Stimulated activated CD4-positive, alpha-beta T cell treated with anti-CD3 and anti-CD28 coated beads, Interleukin-12 subunit alpha, Interleukin-12 subunit beta, amount 100 ng/mL, for 24 hours (primary cell): Measurements from ENCODE around the gene GCC1.
A peak's percentile ranks its signal among the peaks of the same experiment; 100 is the strongest.
"Not testable (repeated sequence)": the region's sequence is repeated elsewhere in the genome, so short reads cannot be mapped to it uniquely, and the experiment has no call there.

Experiments
- DNase-seq, 2 experiments: peaks; one replicate each; pipeline ENCODE4 v3.0.0-alpha.2; 2020; ENCODE audit warnings: low read depth in 2 of 2

Gene GCC1

DNA sequence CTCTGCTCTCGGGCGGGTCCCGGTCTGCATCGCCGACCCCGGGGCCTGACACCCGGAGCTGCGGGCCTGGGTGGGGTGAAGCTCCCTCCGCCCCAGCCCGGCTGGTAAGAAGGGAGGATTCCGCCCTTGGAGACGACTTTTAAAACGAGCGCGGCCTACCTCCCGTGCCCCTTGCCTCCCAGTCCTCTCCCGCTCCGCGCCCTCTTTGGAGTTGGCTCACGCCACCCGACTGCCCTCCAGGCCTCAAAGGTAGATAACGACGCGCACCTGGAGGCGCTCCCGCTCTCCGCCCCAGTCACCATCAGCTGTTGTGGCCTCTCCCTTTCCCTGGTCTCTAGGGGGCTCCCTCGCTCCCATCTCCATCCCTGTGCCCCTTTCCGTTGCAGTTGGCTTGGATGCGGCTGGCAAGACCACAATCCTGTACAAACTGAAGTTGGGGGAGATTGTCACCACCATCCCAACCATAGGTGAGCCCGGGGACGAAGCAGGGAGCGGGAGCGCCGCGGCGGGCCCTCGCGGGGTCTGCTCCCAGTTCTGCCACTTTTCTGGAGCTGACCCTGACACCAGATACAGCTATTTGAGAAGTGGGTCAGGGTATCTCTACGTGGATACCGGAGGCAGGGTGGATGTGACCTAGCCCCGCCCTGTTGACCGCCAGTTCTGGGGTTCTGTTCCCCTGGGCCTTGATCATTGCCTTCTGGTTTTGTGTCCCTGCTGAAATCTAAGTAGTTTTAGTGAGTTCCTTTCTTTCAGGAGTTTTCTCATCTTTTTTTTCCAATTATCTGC, 3.5 kb upstream of the GCC1 start:
- DNase-seq = peak in 1 of 2 experiments; percentile 8

- DNase-seq = peak; percentile 78 to 80
Observed at GRCh38 chr7:127588019-127588696, 2.8 kb upstream of the GCC1 start, which contains the start of gene ARF5. Gene ARF5 (plus strand): TSS chr7:127588411. CDS start chr7:127588499, 88 bp downstream.

- DNase-seq = no peak
Observed at GRCh38 chr7:127587663-127588018, 2.2 kb upstream of the GCC1 start.

DNA sequence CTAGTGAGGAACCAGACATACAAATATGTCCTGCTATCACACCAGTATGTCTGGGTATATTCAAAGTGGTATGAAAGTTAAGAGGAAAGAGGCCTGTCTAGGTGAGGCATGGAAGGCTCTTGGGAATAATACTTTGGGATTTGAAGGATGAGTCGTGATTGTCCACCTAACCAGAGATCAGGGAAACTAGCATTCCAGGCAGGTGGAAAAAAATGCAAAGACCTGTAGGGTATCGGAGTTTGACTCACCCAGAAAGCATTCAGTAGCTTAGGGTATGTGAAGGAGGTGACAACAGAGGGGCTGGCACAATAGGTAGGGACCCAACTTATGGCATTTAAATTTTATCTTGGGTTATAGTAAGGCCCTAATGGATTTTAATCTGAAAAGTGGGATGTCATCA, 950 bp upstream of the GCC1 start:
- no peak for DNase-seq

DNA sequence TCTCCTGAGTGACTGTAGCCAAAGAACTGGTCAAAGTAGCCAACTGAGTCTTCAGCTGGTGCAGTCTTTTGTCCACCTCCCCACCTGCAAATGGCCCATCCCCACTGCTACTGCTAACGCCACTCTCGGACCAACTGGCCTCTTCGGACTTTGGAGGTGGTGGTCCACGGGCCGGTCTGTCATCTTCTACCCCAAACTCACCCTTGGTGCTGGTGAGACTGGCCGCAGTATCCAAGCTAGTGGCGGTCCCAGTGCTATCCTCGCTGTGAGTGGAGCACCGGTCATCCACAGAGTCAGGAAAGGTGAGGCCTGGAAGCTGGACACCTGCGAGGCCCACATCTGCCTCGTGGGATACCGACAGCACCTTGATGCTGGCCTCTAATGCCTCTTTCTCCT, 750 bp downstream of the GCC1 start:
- DNase-seq = no peak

DNA sequence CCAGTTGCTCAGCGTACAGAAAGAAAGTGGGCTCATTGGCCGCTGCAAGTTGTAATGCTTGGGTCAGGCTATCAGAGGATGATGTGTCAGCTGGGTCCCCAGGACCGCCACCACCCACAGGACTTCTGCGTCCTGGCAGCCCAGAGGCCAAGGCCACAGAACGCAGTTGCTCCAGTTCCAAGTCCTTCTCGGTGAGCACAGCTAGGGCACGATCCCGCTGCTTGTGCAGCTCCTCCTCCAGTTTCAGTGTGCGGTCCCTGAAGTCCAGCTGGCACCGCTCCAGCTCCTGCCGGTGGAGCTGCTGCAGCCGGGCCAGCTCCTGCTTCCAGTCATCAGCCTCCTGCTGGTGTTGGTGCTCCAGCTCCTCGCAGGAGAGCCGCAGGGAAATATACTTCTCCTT, 3.0 kb downstream of the GCC1 start:
- no peak for DNase-seq

DNA sequence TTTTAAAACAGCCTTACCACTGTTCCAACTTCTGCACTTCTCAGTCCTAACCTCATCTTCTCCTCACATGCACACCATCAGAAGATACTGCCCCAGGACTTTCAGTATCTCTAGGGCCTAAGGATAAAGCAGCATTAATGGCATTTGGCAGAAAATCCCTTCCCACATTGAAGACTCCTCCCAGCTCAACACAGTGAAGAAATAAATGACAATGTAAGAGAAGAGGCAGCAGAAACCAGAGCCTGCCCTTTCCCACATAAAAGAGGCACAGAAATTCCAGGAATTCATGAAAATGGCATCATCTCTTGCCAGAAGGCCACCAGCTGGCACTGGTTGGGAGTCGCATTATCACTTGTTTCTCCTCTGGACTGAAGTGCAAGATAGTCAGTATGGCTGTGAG, 3.7 kb downstream of the GCC1 start:
- no peak for DNase-seq

GRCh38 chr7:127580612-127581011, 4.8 kb downstream of the GCC1 start:
- DNase-seq = no peak

- no peak for DNase-seq
Observed at GRCh38 chr7:127578711-127579275, 6.6 kb downstream of the GCC1 start.

DNA sequence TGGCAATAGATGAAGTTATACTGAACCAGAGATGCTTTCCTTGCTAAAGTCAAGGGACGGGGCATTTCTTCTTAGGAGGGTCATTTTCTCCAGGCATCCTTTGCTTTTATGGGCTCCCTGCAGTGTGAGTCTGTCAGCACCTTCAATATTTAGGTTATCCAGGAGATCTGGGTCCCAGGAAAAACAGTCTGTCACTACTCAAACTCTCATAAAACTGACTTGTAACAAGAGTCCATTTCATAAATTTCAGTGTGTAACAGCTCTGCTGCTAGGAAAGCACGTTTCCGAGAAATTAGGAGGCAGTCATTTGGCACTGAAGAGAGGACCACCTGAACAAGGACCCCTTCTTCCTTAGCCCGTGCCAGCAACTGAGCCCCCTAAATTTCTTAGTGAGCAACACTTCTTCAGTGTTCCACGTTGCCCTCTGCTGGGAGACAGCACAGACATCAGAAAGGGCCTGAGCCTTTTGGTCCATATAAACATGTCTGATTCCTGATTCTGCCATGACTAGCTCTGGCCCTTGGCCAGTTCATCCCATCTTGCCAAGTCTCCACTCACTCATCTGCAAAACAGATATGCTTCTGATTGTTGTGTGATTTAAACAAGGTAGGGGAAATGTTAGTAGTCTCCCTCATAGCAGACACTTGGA, 7.2 kb downstream of the GCC1 start:
- no peak for DNase-seq

- no peak for DNase-seq
Observed at GRCh38 chr7:127571741-127572505, 13.5 kb downstream of the GCC1 start.

GRCh38 chr7:127568034-127568433, 17.4 kb downstream of the GCC1 start:
- not testable (repeated sequence) for DNase-seq

- DNase-seq = no peak
Observed at GRCh38 chr7:127566242-127566641, 19.2 kb downstream of the GCC1 start.

GRCh38 chr7:127557803-127558202, 27.6 kb downstream of the GCC1 start:
- DNase-seq = no peak

DNA sequence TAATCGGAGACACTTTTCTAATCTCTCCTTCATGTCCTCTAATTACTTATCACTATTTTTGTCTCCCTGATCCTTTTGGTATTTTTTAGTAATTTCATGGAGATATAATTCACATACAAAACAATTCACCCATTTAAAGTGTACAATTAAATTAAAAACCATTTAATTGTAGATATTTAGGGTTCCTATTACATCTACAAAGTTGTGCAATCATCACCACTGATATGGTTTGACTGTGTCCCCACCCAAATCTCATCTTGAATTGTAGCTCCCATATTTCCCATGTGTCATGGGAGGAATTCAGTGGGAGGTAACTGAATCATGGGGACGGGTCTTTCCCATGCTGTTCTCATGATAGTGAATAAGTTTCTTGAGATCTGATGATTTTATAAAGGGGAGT, 29.0 kb downstream of the GCC1 start:
- no peak for DNase-seq

- no peak for DNase-seq
Observed at GRCh38 chr7:127551941-127552340, 33.5 kb downstream of the GCC1 start.

DNA sequence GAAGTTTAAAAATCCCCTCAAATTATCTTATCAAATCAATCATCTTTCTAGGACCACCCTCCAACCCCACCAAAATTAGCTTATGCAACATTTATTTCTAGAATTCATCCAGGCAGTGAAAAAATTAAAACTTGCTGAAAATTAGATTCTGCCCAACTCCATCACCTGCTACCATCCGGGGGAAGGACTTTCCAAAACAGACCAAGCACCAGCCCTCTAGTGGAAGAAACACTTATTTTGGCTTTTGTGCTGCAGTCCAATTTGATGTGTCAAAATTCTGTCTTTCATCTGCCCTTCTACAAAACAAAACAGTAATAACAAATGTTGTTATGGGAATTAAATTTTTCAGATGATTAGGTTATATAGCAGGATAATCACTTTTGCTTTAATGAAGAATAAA, 35.1 kb downstream of the GCC1 start:
- DNase-seq = no peak

DNA sequence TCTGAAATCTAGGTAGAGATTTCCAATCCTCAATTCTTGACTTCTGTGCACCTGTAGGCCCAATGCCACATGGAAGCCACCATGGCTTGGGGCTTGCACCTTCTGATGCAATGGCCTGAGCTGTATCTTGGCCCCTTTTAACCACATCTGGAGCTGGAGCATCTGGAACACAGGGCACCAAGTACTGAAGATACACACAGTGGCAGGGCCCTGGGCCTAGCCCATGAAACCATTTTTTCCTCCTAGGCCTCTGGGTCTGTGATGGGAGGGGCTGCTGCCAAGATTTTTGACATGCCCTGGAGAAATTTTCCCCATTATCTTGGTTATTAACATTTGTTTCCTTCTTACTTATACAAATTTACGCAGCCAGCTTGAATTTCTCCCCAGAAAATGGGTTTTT, 39.1 kb downstream of the GCC1 start:
- DNase-seq = no peak

DNA sequence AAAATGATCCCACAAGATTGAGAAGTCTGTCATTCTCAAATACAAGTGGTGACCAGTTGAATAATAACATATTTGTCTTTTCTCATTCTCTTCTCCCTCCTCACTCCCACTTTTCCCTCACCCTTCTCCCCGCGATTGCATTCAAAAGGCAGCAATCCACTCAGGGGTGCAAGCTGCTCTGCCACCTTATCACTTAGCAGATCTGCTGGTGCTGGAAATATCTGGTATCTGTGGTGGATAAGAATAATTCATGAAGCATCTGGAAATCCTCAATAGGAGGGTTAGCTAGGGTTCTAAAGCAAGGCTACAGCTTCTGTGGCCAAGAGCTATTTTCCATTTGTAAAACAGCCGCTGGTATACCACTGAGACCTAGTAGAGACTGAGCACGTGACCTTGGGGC, 43.8 kb downstream of the GCC1 start:
- no peak for DNase-seq

GRCh38 chr7:127540461-127540860, 44.9 kb downstream of the GCC1 start:
- not testable (repeated sequence) for DNase-seq

DNA sequence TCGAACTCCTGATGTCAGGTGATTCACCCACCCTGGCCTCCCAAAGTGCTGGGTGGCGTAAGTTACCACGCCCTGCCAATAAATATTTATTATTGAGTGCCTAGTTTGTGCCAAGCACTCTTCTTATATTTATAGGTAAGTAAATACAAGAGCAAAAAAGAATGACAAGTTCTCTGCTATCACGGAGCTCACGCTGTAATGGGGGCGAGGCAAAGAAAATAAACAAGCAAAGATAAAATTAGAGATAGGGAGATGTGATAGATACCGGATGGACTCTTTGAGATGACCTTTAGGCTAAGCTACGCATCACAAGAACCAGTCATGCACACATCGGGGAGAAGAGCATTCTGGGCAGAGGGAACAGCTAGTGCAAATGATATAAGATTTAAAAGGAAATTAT, 46.3 kb downstream of the GCC1 start:
- DNase-seq = no peak

- no peak for DNase-seq
Observed at GRCh38 chr7:127536741-127537140, 48.7 kb downstream of the GCC1 start.
